ENCODE measurements around the gene GHDC.

DNA sequence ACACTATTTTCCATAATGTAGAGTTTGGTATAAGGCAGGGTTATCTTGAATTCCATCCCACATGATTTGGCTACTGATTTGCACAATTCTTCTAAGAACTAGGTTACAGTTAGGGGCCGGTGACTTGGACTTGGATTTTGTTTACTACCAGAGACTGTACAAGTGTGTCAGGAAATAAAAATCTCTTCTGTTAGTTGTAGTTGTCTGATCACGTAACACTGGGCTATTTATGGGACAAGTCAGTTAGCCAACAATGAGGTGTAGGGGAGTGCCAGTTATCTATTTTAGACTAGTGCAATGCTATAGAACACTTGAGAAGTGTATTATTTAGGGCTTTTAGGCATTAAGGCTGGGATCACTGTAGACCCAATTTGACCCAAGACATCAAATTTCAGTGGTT, 39.7 kb upstream of the GHDC start:
- TF ChIP-seq, protein P1, sequence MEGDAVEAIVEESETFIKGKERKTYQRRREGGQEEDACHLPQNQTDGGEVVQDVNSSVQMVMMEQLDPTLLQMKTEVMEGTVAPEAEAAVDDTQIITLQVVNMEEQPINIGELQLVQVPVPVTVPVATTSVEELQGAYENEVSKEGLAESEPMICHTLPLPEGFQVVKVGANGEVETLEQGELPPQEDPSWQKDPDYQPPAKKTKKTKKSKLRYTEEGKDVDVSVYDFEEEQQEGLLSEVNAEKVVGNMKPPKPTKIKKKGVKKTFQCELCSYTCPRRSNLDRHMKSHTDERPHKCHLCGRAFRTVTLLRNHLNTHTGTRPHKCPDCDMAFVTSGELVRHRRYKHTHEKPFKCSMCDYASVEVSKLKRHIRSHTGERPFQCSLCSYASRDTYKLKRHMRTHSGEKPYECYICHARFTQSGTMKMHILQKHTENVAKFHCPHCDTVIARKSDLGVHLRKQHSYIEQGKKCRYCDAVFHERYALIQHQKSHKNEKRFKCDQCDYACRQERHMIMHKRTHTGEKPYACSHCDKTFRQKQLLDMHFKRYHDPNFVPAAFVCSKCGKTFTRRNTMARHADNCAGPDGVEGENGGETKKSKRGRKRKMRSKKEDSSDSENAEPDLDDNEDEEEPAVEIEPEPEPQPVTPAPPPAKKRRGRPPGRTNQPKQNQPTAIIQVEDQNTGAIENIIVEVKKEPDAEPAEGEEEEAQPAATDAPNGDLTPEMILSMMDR (conservative IDR thresholded peaks at IDR 0.05; ENCODE audit: low read depth, low read length) = no peak
- TF ChIP-seq EZH2 (IDR thresholded peaks at IDR 0.05; ENCODE audit: borderline replicate concordance, low read depth, low read length, poor library complexity, severe bottlenecking) = no peak
